GF-D8 (cell line): Measurements from ENCODE around the gene XDH.

Experiments
- DNase-seq: peaks from one replicate; lab custom pipeline; 2025; lab: John Stamatoyannopoulos, UW

XDH gene

DNA sequence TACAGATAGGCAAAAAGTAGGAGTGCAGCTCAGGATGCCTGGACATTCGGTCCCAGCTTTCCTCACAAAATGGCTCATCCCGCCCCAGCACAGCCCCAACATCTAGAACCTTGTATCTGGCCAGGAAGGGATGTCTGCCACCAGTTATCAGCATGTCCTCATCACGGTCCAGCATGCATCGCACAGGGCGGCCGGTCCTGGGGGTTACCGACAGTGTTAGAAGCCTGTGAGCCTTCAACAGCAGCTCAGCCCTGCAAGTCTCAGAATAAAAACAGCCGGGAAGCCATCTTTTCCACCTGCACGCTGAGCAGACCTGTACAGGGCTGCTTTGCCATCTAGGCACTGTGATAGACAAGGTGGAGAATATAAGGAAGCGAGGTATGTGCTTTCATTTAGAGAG, 49.2 kb downstream of the XDH start:
- no peak for DNase-seq

DNA sequence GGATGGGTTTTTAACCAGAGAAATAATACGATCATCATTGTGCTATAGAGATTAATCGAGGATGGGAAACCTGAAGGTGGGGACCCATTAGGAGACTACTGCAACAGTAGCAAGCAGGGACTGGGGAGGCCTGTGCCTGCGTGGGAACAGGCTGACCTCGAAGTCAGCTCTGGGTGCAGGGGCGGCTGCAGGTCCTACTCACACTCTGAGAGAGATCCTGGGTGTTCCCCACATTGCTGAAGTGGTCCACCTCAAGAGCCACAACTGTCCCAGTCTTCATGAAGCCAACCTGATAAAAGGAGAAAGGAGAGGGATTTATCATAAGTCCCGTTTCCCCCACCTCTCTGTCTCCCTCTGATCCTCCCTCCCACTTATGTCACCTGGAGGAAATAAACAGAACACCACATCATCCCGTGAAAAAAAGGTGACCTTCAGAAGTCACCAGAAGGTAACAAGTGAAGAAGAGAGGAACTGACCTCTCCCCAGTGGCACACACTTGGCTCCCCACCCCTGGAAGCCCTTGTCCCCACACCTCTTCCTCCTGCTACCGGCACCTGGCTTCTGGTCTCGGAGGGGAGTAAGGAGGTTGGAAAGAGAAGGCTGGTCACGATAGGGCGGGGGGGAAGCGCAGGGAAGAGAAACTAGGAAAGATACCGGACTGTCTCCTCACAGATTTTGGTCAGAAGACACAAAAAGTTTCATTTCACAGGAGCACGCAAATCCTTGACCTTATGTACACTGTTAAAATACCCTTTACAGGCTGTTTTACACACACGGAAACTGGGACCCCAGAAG, 50.4 kb downstream of the XDH start:
- DNase-seq, result no peak

DNA sequence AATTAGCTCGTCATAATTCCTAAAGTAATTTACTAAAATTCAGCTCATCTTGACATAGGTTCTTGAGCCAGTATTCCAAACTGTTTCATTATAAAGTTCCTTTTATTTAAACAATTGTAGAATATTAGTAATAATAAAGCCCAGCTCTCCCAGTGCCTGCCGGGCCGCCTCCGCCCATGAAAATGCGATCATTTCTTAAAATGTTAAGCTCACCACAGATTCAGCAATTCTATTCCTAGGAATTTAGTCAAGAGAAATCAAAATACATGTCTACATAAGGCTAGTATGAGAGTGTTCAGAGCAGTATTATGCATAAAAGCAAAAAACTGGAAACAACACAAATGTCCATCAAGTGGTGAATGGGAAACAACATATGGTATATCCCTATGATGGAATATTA, 52.0 kb downstream of the XDH start:
- DNase-seq, result no peak

DNA sequence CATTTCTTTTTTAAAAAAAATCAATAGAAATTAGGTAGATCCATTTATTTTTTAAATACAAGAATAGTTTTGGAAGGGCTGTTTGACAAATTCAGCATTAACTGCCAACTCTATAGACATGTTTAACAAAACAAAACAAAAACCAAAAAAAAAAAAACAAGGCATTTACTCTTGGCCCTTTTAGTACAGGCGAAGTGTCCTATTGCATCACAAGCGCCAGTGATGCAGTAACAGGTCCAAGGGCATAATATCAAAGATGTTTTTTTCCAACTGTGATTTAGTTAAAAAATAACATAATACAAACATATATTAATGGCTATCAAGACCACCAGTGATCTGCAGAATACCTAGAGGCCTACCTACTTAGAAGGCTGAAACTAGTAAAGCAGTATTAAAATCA, 55.3 kb downstream of the XDH start:
- no peak for DNase-seq

DNA sequence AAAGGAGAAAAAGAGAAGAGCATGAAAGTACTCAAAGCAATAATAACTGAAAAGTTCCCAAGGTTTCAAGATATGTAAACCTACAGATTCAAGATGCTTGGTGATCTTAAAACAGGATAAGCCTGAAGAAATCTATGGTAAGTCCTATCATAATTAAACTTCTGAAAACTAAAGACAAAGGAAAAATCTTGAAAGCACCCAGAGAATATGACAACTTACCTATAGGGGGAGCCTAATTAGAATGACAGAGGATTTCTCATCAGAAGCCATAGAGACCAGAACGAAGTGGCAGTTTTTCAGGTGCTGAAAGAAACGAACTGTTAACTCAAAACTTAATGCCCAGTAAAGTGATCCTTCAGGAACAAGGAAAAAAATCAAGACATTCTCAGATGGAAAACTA, 59.7 kb downstream of the XDH start:
- no peak for DNase-seq

DNA sequence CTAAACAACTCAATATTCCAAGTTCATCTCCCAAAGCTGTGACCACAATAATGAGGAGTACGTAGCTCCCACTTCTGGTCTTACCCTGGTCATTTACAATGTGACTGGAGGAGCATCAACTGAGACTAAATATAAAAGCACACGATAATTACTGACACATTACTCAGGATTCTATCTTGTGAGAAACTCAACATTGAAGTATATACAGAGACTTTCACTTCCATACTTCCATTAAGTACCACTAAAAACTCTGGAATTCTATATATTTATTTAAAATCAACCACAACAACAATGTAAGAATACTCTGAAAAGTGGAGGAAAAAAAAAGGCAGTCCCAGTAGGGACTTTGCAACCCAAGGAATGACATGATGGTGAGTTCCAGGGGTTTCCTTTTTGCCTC, 61.4 kb downstream of the XDH start:
- no peak for DNase-seq

DNA sequence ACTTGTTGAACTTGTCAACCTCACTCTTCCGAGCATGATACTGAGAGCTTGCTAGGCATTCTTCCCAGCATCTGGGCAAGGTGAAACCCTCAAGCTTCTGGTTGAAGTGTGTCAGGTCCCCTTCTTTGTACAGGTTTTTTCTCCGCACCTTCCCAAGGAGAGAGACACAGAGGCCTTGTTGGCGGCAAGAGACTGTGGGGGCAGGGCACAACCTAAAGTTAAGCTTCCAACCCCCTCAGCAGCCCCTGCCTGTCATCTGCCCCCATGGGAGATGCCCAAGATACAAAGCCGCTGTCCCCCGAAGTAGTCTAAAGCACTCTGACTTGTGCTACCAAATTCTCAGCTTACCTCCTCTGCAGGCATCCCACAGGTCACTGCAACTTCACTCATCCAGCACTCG, 64.9 kb downstream of the XDH start:
- no peak for DNase-seq

DNA sequence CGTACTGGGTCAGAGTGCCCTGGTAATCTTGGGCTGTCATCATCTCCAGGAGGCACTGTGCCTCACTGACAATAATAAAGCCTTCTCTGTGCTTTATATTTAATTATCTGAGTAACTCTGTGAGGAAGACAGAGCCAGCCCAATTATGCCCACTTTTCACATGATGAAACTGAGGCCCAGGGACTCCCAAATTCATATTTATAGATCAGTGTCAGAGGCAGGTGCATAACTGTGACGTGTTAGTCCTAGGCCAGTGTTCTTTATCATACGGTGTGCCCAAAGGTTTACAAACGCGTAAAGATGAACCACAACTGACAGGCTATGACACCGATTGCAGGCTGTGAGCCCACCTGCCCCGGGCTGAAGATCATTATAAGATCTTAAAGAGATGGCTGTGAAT, 65.4 kb downstream of the XDH start:
- no peak for DNase-seq

DNA sequence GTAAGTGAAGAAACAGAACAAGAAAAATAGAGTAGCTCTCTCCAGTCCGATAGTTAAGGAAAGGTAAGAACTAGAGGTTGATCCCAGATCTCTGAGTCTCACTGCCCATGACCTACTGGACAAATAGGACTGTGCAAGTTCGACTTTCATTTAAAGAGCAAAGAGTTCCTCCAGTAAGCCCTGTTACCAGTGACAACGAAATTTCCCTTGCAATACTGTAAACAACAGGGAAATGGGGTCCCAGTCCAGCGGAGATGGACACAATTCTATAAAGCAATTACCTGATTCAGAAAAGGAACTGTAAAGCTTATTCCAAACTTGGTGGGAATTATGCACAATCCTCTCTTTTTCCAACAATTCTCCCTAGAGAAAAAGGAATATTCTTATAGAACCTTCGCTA, 65.9 kb downstream of the XDH start:
- no peak for DNase-seq

DNA sequence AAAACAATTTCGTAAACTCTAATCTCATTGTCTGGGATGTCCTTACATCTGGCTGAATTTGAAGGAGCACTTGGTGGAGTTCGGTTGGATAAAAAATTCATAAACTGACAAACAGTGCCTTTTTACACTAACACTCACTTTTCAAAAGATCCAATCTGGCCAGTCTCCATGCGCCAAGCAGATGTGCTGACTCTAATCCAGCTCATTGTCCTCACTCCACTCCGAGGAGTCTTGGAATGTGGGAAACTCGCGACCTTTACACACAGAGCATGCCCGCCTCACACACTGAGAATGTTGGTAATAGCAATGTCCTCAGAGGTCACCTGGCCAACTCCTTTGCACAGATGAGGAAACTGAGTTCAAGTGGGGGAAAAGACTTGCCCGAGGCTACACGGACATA, 66.8 kb downstream of the XDH start:
- no peak for DNase-seq

DNA sequence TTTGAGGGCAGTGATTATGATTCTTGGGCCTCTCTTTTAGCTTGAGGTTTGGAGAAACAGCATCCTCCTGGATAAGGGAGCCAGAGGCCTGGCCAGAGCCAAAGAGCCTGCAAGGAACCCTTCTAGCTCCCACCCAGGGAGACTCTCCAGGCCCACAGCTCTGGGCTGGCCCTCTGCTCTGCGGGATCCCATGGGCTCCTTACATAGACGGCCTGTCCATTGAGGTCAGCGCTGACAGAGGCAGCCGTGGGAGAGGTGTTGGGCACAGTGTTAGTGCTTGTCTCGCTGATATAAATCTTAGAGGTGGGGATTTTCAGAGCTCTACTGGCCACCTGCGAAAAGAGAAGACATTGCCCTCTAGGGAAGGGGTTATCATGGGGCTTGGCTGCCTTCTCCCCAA, 67.2 kb downstream of the XDH start:
- DNase-seq, result no peak

DNA sequence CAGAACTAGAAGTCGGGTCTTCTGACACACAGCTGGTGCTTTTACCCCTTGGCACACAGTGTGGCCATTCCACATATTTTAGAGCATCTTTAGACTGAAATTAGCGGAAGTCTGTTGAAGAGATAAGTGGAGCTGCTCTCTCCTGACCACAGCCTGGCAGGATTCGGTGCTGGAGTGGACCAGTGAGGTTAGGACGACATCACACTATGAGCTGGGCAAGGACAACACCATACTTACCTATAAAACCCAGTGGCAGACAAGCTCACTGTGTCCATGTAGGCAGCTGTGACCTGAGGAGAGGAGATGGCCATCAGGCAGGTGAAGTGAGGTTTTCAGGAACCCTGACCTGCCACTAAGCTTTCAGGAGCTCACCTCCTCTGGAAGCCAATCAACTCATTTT, 70.1 kb downstream of the XDH start:
- no peak for DNase-seq

DNA sequence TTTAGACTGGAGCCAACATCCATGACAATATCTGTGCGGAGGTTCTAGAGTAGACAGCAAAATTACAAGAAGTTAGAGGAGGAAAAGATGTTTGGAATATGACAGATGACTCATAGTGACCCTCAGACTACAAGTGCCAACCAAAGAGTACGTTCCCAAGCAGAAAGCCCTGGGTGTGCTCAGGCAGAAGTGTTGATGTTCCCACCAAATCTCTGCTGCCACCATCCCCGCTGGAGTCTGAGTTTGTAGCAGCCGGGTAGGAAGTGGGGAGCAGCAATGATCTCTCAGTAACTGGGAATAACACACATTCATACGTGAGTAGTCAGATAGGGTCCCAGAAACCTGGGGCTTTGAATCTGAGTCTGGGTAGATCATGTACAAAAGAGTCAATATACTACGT, 73.2 kb downstream of the XDH start:
- DNase-seq, result no peak

DNA sequence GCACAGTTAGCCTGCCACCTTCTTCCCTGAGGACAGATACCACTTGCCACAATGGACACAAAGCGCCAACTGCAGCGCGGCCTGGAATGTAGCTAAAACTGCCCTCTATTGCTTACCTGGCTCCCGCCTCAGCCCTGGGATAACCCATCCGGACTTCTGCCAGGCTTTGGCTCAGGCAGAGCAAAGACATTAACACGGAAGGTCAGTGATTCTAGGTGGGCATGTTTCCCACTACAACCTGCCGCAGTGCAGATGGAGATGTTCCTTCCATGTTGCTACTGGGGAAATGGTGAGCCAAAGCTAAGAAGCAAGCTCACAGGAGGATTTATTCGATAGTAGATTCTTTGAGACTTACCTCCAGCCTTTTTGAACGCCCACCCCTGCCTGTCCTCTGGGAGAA, 74.8 kb downstream of the XDH start:
- DNase-seq, result no peak

DNA sequence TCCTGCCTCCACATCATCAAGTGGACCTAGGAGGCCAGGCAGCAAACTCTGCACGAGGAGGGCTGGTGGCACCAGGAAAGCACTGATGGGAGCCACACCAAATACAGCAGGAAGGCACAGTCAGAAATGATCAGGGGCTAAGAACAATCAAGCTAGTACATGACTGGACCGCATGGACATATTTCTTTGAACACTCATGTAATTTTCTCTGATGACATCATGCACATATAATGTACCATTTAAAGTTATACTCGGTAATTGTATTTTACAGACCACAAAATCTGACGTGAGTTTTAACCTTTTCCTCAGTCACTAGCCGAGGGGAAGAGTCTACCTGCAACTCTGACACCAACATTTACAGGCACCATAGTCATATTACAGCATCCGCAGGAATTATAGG, 76.7 kb downstream of the XDH start:
- no peak for DNase-seq

DNA sequence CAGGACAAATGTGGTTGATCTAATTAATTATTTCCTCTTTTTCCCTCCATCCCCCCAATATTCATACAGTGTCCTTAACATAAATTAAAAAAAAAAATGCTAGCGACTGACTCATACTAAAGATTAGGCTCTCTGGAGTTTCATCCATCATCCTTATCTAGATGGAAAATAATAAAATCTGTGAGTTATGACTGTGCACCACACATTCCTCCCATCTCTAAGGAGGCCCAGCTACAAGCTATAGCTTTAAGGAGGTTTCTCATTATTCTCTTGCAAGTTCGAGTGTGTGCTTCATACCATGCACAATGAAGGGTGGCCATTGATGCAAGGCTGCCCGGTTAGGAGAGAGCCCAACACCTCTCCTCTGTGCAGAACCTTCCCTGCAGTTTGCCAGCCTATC, 77.3 kb downstream of the XDH start:
- DNase-seq, result no peak

DNA sequence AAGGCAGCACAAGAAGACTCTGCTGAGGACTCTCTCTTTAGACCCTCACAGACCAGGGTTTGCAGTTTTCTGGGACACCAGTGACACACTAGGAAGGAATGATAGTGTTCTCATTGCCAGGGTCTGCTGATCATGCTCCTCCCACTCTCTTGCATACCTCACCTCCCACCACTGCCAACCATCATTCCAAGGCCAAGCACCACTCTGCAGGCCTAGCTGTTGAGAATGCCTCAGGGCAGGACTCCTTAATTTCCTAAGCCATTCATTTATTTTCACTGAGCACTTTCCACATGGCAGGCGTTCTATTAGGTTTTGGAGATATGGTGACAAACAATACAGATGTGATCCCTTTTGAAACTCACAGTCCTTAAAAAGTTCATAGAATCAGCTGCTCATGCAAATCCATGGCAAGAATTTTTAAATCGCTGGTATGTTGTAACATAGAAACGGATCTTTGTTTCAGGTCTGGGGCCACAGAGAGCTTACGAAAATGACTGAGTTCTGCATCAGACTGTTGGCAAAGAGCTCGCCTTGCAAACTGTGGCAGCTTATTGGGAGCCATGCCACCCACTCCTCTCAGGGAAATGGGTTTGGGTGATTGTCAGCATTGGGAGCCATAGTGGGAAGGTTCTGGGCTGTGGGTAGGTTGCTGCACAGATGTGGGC, 78.5 kb downstream of the XDH start:
- DNase-seq, result no peak

DNA sequence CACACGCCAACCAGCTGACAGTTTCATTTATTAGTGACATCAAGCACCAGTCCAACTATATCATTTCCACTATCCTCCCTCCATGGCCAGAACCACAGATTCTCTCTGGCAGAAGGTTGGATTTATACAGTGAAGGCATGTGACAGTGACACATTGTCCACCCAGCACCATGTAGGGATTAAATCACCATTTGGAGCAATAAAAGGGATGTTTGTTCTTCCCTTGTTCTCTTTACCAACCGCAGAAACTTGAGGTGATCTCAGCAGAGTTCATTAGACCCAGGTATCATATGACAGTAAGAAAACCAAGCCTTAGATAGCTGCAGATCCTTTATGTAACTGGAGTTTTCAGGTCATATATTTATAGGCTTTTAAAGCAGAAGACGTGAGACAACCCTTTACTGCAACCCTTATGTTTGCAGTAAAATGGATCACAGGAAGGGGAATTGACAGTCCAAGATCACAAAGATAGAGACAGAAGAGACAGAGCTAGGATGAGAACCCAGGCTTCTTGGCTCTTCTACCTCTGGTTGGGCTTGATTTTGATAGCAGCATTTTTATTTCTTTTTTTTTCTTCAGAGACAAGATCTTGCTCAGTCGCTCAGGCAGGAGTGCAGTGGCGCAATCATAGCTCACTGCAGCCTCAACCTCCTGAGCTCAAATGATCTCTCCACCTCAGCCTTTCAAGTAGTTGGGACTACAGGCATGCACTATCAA, 80.1 kb downstream of the XDH start:
- DNase-seq, result no peak

DNA sequence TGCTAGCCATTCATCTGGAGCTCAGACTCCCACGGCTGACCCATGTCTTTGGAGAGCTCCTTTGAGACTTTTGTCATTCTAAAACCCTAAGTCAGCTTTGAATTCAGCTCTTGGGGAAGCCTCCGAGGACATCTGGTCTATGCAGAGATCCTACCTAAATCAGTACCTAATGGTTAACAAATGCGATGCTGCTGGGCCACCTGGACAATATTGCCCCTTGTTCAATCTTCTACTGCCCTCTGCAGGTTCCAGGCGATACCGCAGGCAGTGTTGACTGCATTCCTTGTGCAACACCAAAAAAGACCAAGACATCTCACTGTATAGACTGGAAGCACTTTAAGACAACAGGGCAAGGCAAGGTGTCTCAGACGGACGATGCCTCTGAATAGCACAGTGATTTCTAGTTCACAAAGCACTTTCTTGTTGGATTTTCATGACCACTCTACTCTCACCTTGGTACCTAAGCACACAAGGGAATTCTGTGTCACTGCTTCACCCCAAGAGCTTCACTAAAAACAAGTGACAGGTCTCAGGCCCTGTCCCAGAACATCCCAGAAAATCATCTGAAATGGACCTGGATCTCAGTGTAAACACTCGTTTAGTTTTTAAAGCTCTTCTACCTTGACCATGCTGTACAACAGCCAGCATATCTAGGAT, 80.9 kb downstream of the XDH start:
- DNase-seq, result peak; percentile 9

DNA sequence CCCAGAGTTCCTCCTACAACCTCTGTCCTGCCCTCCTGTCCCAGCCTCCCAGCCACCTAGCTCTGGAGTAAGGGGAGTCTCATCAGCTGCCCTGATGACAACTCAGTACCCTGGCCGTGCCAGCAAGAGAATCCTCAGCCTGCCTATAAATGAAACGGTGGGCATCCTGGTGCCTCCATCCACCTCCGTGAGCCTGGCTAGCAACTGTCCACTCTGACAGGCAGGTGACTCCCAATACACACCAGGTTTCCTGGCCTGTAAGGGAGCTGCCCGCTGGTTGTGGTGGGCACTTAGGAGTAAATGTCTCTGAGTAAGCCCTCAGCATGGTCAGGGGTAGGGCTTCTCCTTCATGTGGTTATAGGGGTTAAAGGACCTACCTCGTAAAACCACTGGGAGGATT, 81.5 kb downstream of the XDH start:
- DNase-seq, result no peak

DNA sequence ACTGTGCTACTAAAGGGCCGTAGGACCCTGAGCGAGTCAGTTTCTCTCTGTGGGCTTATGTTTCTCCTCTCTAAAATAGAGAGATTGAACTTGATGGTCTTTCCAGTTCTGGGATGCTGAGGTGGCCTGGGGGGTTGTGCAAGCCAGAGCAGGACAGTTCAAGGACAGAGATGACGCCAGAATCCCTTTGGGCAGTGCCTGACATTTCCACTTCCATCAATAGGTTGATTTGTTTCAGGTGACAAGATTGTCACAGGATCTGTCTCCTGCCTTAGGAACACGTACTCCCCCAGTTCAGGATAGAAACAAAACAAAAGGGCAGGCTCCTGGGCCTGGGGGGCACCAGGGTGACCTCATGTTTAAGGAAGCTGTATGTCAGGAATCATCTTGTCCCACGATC, 82.0 kb downstream of the XDH start:
- DNase-seq, result no peak

DNA sequence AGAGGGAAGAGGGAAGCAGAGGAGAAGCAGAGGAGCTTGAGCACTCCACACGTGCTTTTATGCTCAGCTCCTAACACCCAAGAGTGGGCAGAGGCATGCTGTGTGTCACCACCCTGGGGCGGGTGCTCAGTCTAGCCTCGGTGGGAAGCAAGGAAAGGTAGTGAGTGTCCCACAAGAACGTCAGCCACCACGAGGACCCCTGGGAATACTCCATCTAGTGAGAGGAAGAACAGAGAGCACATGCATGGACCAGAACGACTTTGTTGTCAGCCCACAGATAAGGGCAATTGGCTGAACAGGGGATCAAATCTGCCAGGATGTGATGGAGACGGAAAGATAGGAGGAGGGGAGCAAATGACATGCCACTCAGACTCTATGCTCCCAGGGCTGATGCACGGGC, 83.4 kb downstream of the XDH start:
- no peak for DNase-seq

DNA sequence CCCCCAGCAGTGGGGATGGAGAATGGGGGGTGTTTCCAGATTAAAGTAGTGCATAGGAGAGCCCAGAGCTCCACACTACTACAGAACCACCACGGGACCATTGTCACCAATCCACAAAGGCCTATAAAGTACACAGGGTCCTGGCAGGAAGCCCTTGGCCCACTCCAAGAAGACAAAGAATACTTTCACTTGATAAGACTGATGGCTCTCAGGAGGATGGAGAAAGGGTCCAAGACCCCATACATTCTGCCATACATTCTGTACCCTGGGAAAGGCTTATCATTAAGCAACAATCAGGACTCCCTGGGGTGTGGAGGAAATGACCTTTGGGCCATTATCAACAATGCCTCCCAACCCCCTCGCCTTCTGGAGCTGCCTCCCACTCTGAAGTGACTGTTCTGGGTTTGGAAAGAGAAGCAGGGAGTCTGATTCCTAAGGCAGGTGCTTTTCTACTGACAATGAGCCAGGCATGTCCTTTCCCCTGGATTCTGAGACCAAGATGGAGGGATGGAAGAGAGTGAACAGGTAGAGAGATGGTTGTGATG, 85.4 kb downstream of the XDH start:
- no peak for DNase-seq
